ENCODE results near the gene HMG20B. TPM values are rescaled to one million over a fixed set of nuclear protein-coding genes. Genes with fewer than 3 reads are reported as not detected.

HMG20B gene
- total RNA-seq = 10 to 100 TPM; 38.0 to 81.6 (median 74.7) TPM
- 28.8 TPM for total RNA-seq (2013)
- 11.3 to 61.5 (median 31.2) reads per million in 29 experiments for total RNA-seq

DNA sequence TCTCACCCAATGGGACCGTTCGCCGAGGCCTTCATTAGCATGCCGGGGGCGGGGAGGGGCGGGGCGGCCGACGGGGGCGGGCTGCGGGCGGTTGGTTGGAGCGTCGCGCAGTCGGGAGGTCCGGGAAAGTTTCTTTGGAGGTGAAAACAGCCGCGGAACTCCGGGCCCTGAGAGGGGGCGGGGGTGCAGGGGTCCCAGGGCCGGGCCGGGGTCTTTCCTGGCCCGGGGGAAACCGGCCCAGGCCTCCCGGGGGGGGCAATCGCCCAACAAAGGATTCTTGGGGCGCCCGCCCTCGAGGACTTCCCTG is at the start of gene HMG20B:
TSS of gene HMG20B (plus strand) at position 90 of the 307 bp plus-strand sequence. CDS start 366 bp downstream, outside the sequence.
- H3K27me3 ChIP-seq (replicated peaks in 1 of 2; ENCODE audit: control insufficient read depth in 2 of 2, extremely low read depth in 1 of 2, insufficient read depth in 2 of 2, low read length in 1 of 2) = no peaks in the 10 kb centered on the region
- no peaks in the 10 kb centered on the region for H3K9me3 ChIP-seq
- peaks cover 8 to 22% of the 10 kb centered on the region in 2 experiments for H3K4me1 ChIP-seq (ENCODE audit: control insufficient read depth in 1 of 2, extremely low read depth in 1 of 2, insufficient read depth in 2 of 2, low read length in 2 of 2)
- H3K27ac ChIP-seq (ENCODE audit: low read length) = peak within 1 kb of the TSS; percentile 66
- peak within 1 kb of the TSS; percentile 11 to 25 for H3K27ac Mint-ChIP-seq
- peak within 1 kb of the TSS; percentile 68 to 79 (median 77) for H3K4me3 Mint-ChIP-seq
- CTCF ChIA-PET = interaction anchor here in 1 of 2 donors (0.8 kb wide), 1 partner anchor 902 kb away, joined by 5 read pairs; no protein-coding TSS in a partner anchor
- peak in 1 of 4 experiments; percentile 7 for ATAC-seq (replicated peaks in 1 of 4)
- POLR2A ChIA-PET = no interaction called here
- DNase-seq = no peak
- peaks cover 3 to 7% of the 10 kb centered on the region in 2 donors for H3K36me3 ChIP-seq (ENCODE audit: control insufficient read depth in 2 of 2, extremely low read depth in 1 of 2, insufficient read depth in 1 of 2, low read length in 1 of 2)
- H3K4me3 ChIP-seq (ENCODE audit: control insufficient read depth in 1 of 2, extremely low read depth in 1 of 2, low read length in 1 of 2) = peak within 1 kb of the TSS; percentile 74 to 77
- no peaks in the 10 kb centered on the region for H3K27me3 Mint-ChIP-seq
- H3K36me3 Mint-ChIP-seq = peaks cover 11% of the 10 kb centered on the region
- whole genome bisulfite sequencing (ENCODE audit: insufficient coverage) = 0% methylated on average over 22 of the region's 30 CpGs
- H3K9me3 Mint-ChIP-seq = no peaks in the 10 kb centered on the region
- H3K4me1 Mint-ChIP-seq = peaks cover 14 to 21% (median 18%) of the 10 kb centered on the region in 3 donors

DNA sequence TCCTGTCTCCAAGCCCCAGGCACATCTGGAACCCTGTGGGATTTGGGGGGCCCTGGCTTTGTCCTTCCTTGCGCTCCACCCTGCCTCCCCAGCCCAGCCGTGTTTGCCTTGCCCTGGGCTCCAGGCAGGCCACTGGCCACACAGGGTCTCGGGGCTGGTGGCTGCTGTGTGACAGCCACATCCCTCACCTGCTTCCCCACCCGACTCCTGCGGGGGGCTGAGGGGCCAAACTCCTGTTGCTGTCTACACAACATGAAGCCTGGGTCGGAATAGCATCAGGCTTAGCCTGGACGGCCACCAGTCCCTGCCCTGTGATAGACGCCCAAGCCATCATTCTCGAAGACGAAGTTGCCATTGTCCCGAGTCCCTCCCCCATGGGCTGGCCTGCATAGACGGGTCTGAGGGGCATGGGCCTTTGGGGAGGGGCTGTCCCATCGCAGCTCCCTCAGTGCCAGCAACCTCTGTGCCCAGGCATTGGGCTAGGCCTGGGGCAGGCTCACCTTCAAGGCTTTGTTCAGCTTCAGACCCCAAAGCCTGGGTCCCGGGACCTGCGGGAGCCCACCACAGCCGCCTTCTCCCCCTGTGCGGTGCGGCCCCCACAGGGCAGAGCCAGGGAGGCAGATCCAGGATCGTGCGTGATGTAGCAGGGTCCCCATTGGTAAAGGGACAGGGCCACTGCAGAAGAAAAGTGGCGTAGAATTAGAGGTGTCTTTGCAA is 49.2 kb upstream of the HMG20B start:
- Histone ChIP-seq H3K27me3 (replicated peaks in 1 of 2; ENCODE audit: control insufficient read depth in 2 of 2, extremely low read depth in 1 of 2, insufficient read depth in 2 of 2, low read length in 1 of 2) (no peaks in the 10 kb centered on the region), H3K4me3 (ENCODE audit: control insufficient read depth in 1 of 2, extremely low read depth in 1 of 2, low read length in 1 of 2) (no peak overlapping the region), H3K4me1 (ENCODE audit: control insufficient read depth in 1 of 2, extremely low read depth in 1 of 2, insufficient read depth in 2 of 2, low read length in 2 of 2) (peaks cover 0 to 9% of the 10 kb centered on the region in 2 experiments), H3K27ac (ENCODE audit: low read length) (no peak overlapping the region), H3K36me3 (ENCODE audit: control insufficient read depth in 2 of 2, extremely low read depth in 1 of 2, insufficient read depth in 1 of 2, low read length in 1 of 2) (peaks cover 25 to 72% of the 10 kb centered on the region in 2 donors), H3K9me3 (no peaks in the 10 kb centered on the region)
- H3K27me3 Mint-ChIP-seq = no peaks in the 10 kb centered on the region
- ATAC-seq (replicated peaks in 1 of 4) (no peak), DNase-seq (no peak)
- H3K4me1 Mint-ChIP-seq = peaks cover 6 to 13% (median 6%) of the 10 kb centered on the region in 3 donors
- ChIA-PET POLR2A (no interaction called here), CTCF (interaction anchor here in 1 of 2 donors (0.6 kb wide), 1 partner anchor 440 kb away, joined by 5 read pairs; no protein-coding TSS in a partner anchor)
- no peak overlapping the region for H3K4me3 Mint-ChIP-seq
- H3K36me3 Mint-ChIP-seq = peaks cover 11% of the 10 kb centered on the region
- WGBS (ENCODE audit: insufficient coverage) = 94% methylated on average over 17 of the region's 21 CpGs
- H3K9me3 Mint-ChIP-seq = no peaks in the 10 kb centered on the region
- H3K27ac Mint-ChIP-seq = no peak overlapping the region

DNA sequence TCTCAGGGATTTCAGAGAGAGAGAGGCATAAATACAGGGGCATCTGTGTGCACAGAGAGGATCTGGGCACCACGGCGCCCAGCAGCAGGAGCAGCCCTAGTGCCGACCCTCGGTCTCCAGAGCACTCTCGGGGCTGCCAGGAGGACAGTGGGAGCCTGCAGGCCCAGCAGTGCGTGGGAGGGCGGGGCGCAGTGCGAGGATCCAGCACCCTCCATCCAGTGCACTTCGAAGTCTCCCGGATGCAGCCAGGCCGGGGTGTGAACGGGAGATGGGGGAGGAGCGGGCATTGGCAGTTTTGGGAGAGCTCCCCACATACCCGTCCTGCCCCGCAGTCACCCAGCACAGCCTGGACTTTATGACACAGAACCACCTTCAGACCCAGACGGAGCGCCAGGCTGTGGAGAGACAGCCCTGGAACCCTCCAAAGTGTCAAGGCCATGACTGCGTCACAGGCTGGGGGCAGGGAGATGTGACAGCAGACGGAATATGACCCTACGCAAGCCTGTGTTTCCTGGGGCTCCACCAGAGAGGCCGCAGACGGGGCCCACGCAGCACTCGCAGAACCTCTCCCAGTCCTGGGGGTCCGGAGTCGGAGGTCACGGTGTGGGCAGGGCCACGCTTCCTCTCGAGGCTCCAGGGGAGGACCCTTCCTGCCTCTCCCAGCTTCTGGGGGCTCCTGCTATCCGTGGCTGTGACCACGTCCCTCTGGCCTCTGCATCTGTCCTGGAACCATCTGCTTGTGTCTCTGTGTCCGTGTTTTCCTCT is 48.5 kb upstream of the HMG20B start:
- no peak for ATAC-seq (replicated peaks in 1 of 4)

DNA sequence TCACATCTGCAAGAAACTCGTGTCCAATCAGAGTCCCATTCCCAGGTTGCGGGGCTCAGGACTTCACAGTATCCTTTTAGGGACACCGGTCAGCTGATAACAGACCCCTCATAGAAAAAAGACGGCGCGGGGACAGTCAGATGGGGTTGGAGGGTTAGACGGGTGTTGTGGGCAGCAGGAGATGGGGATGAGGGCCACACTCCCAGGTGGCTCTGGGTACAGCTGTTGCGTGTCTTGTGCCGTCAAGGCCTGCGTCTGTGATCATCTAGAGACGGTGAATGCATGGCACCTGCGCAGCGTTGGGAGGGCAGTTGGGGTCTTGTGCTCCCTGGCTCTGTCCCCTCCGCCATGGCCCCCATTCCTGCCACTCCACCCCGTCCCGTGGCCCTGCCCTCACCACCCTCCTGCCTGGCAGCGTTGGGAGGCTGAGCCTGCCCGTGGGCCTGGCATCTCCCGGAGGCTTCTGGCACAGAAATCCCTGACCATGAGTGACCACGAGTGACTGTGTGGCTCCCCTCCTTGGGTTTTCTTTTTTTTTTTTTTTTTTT is 47.8 kb upstream of the HMG20B start:
- H3K36me3 ChIP-seq (ENCODE audit: control insufficient read depth in 2 of 2, extremely low read depth in 1 of 2, insufficient read depth in 1 of 2, low read length in 1 of 2) = peaks cover 25 to 61% of the 10 kb centered on the region in 2 donors
- Mint-ChIP-seq H3K9me3 (no peaks in the 10 kb centered on the region), H3K4me3 (no peak overlapping the region), H3K36me3 (peaks cover 11% of the 10 kb centered on the region), H3K27me3 (no peaks in the 10 kb centered on the region), H3K27ac (no peak overlapping the region), H3K4me1 (peaks cover 4 to 9% (median 6%) of the 10 kb centered on the region in 3 donors)
- CTCF ChIA-PET = no interaction called here
- H3K27me3 ChIP-seq (replicated peaks in 1 of 2; ENCODE audit: control insufficient read depth in 2 of 2, extremely low read depth in 1 of 2, insufficient read depth in 2 of 2, low read length in 1 of 2) = no peaks in the 10 kb centered on the region
- H3K4me3 ChIP-seq (ENCODE audit: control insufficient read depth in 1 of 2, extremely low read depth in 1 of 2, low read length in 1 of 2) = no peak overlapping the region
- POLR2A ChIA-PET = no interaction called here
- H3K27ac ChIP-seq (ENCODE audit: low read length) = no peak overlapping the region
- DNase-seq (no peak), ATAC-seq (replicated peaks in 1 of 4) (no peak)
- WGBS (ENCODE audit: insufficient coverage) = 95% methylated on average over 18 of the region's 20 CpGs
- no peaks in the 10 kb centered on the region for H3K9me3 ChIP-seq
- no peaks in the 10 kb centered on the region for H3K4me1 ChIP-seq (ENCODE audit: control insufficient read depth in 1 of 2, extremely low read depth in 1 of 2, insufficient read depth in 2 of 2, low read length in 2 of 2)

More for the DNA sequence above, 48.5 kb upstream of the HMG20B start:
- ChIA-PET CTCF (no interaction called here), POLR2A (no interaction called here)
- H3K9me3 ChIP-seq = no peaks in the 10 kb centered on the region
- no peak overlapping the region for H3K4me3 ChIP-seq (ENCODE audit: control insufficient read depth in 1 of 2, extremely low read depth in 1 of 2, low read length in 1 of 2)
- Mint-ChIP-seq H3K4me1 (peaks cover 4 to 11% (median 6%) of the 10 kb centered on the region in 3 donors), H3K27ac (no peak overlapping the region), H3K4me3 (no peak overlapping the region), H3K9me3 (no peaks in the 10 kb centered on the region), H3K27me3 (no peaks in the 10 kb centered on the region), H3K36me3 (peaks cover 11% of the 10 kb centered on the region)
- H3K36me3 ChIP-seq (ENCODE audit: control insufficient read depth in 2 of 2, extremely low read depth in 1 of 2, insufficient read depth in 1 of 2, low read length in 1 of 2) = peaks cover 25 to 67% of the 10 kb centered on the region in 2 donors
- WGBS (ENCODE audit: insufficient coverage) = 95% methylated on average over 32 of the region's 33 CpGs
- no peaks in the 10 kb centered on the region for H3K27me3 ChIP-seq (replicated peaks in 1 of 2; ENCODE audit: control insufficient read depth in 2 of 2, extremely low read depth in 1 of 2, insufficient read depth in 2 of 2, low read length in 1 of 2)
- no peak overlapping the region for H3K27ac ChIP-seq (ENCODE audit: low read length)
- DNase-seq = no peak
- peaks cover 0 to 2% of the 10 kb centered on the region in 2 experiments for H3K4me1 ChIP-seq (ENCODE audit: control insufficient read depth in 1 of 2, extremely low read depth in 1 of 2, insufficient read depth in 2 of 2, low read length in 2 of 2)

- no peaks in the 10 kb centered on the region for H3K9me3 Mint-ChIP-seq
- Histone ChIP-seq H3K36me3 (ENCODE audit: control insufficient read depth in 2 of 2, extremely low read depth in 1 of 2, insufficient read depth in 1 of 2, low read length in 1 of 2) (peaks cover 26 to 69% of the 10 kb centered on the region in 2 donors), H3K9me3 (no peaks in the 10 kb centered on the region), H3K4me3 (ENCODE audit: control insufficient read depth in 1 of 2, extremely low read depth in 1 of 2, low read length in 1 of 2) (no peak overlapping the region), H3K27ac (ENCODE audit: low read length) (no peak overlapping the region), H3K4me1 (ENCODE audit: control insufficient read depth in 1 of 2, extremely low read depth in 1 of 2, insufficient read depth in 2 of 2, low read length in 2 of 2) (no peaks in the 10 kb centered on the region), H3K27me3 (replicated peaks in 1 of 2; ENCODE audit: control insufficient read depth in 2 of 2, extremely low read depth in 1 of 2, insufficient read depth in 2 of 2, low read length in 1 of 2) (no peaks in the 10 kb centered on the region)
- H3K4me3 Mint-ChIP-seq = no peak overlapping the region
- peaks cover 0 to 2% (median 0%) of the 10 kb centered on the region in 3 donors for H3K4me1 Mint-ChIP-seq
- ChIA-PET CTCF (no interaction called here), POLR2A (interaction anchor here in 1 of 2 donors (0.6 kb wide), 1 partner anchor 43 kb away, joined by 6 read pairs; no protein-coding TSS in a partner anchor)
- over 99% methylated on average over 15 of the region's 28 CpGs for WGBS (ENCODE audit: insufficient coverage)
- peak overlapping the region in 1 of 2 donors; percentile 61 for H3K27ac Mint-ChIP-seq
- DNase-seq (no peak), ATAC-seq (replicated peaks in 1 of 4) (no peak)
- H3K27me3 Mint-ChIP-seq = no peaks in the 10 kb centered on the region
- peaks cover 6% of the 10 kb centered on the region for H3K36me3 Mint-ChIP-seq
Observed at GRCh38 chr19:3526507-3527237, 46.1 kb upstream of the HMG20B start.
